NCI-H146 (cell line): ENCODE data around the gene ANKRD40.

ENCODE experiments used
- DNase-seq: peaks from one replicate; lab custom pipeline; 2025; lab: John Stamatoyannopoulos, UW

The ANKRD40 gene

GRCh38 chr17:50645748-50646682 lies 61.7 kb downstream of the ANKRD40 start:
- no peak for DNase-seq
